Natural killer cell treated with Interleukin-12 subunit alpha and Interleukin-12 subunit beta and Interleukin-15 and Interleukin-18, amount 100 ng/mL, for 72 hours (primary cell): Measurements from ENCODE around the gene SPSB2. TPM values are rescaled to one million over a fixed set of nuclear protein-coding genes. Genes with fewer than 3 reads are reported as not detected.
"Not testable (repeated sequence)": the region's sequence is repeated elsewhere in the genome, so short reads cannot be mapped to it uniquely, and the experiment has no call there.

Experiments used
- ATAC-seq, 2 donors: fragments of 150-1000 bp; cut with Tn5 transposase in 1 of 2; sonication (Bioruptor Pico), chemical (Tn5 transposase) in 1 of 2; 2 replicates each; pipeline ENCODE4 v1.10.0; 2021
- DNase-seq: peaks from one replicate; pipeline ENCODE4 v3.0.0; 2022; ENCODE audit warnings: low spot score
- H3K27ac Mint-ChIP-seq, 2 donors: 1 replicate in 1 of 2; 2 replicates in 1 of 2; pipeline ENCODE4 v1.8.0; 2022; ENCODE audit warnings: mixed read lengths in 2 of 2, mild to moderate bottlenecking in 1 of 2, moderate library complexity in 1 of 2
- H3K27me3 Mint-ChIP-seq, 2 donors: 1 replicate in 1 of 2; 2 replicates in 1 of 2; pipeline ENCODE4 v1.8.0; 2022; ENCODE audit warnings: mixed read lengths in 2 of 2
- H3K36me3 Mint-ChIP-seq: one replicate; pipeline ENCODE4 v1.8.0; 2022; ENCODE audit warnings: mixed read lengths
- H3K4me1 Mint-ChIP-seq, 2 donors: 1 replicate in 1 of 2; 2 replicates in 1 of 2; pipeline ENCODE4 v1.8.0; 2022; ENCODE audit warnings: low read depth in 2 of 2, mixed read lengths in 2 of 2, mild to moderate bottlenecking in 1 of 2
- H3K4me3 Mint-ChIP-seq: one replicate; pipeline ENCODE4 v1.8.0; 2022; ENCODE audit warnings: mixed read lengths
- H3K9me3 Mint-ChIP-seq: 2 replicates; pipeline ENCODE4 v1.8.0; 2022; ENCODE audit warnings: mixed read lengths
- total RNA-seq, 2 donors: library from RNA; stranded (reverse); gene quantifications; one replicate each; pipeline ENCODE4 v1.2.3, GENCODE V29; 2022

Gene SPSB2
- total RNA-seq, 2 donors from 2014 or later, result 6.0 to 6.9 TPM

GRCh38 chr12:6871052-6871957 lies 1.8 kb downstream of the SPSB2 start:
- peak overlapping the region; percentile 94 for H3K4me3 Mint-ChIP-seq
- ATAC-seq, result no peak
- H3K36me3 Mint-ChIP-seq, result peaks cover 20% of the 10 kb centered on the region
- no peak for DNase-seq
- peaks cover 54 to 62% of the 10 kb centered on the region in 2 donors for H3K4me1 Mint-ChIP-seq
- no peaks in the 10 kb centered on the region for H3K9me3 Mint-ChIP-seq
- H3K27me3 Mint-ChIP-seq, result no peaks in the 10 kb centered on the region
- peak overlapping the region; percentile 84 to 93 for H3K27ac Mint-ChIP-seq

- H3K9me3 Mint-ChIP-seq, ATAC-seq, DNase-seq, H3K27me3 Mint-ChIP-seq: not testable (repeated sequence)
- Mint-ChIP-seq H3K4me3 (peak overlapping the region; percentile 94), H3K27ac (peak overlapping the region; percentile 84 to 93), H3K36me3 (peaks cover 15% of the 10 kb centered on the region), H3K4me1 (peaks cover 49 to 58% of the 10 kb centered on the region in 2 donors)
Observed at GRCh38 chr12:6870304-6870703, 2.8 kb downstream of the SPSB2 start.

DNA sequence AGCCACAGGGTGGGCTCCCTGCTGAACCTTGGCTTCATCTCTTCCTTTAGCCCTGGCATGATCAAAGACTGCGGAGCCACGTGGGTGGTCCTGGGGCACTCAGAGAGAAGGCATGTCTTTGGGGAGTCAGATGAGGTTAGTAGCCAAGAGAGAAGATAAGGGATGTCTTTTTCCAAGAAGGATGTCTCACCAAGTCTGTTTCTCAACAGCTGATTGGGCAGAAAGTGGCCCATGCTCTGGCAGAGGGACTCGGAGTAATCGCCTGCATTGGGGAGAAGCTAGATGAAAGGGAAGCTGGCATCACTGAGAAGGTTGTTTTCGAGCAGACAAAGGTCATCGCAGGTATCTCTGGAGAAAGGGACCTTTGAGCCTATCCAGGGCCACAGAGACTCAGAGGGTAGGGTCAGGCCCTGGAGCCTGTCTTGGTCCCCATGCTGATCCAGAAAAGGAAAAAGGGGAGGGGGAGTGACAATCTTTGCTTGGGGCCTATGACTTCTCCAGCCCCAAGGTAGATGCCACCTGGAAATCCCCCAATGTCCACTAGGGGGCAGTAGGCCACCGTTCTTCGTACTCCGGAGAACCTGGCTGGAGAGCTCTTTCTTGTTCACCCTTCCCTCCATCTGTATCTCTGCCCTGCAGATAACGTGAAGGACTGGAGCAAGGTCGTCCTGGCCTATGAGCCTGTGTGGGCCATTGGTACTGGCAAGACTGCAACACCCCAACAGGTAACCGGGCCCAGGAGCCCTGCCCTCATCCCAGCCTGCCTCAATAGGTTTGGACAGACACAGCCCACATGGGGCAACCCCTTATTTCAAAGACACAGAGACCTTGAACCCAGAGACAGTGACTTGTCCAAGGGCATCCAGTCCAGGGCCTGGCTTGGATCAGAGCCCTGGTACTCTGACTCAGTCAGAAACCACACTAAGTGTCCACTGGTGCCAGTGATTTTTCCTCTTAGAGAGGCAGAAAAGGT lies 3.8 kb downstream of the SPSB2 start:
- ATAC-seq, result no peak
- Mint-ChIP-seq H3K36me3 (peaks cover 15% of the 10 kb centered on the region), H3K9me3 (no peaks in the 10 kb centered on the region), H3K4me1 (peaks cover 44 to 54% of the 10 kb centered on the region in 2 donors), H3K4me3 (peak overlapping the region; percentile 94), H3K27ac (peak overlapping the region; percentile 84 to 95), H3K27me3 (no peaks in the 10 kb centered on the region)
- peak; percentile 80 for DNase-seq

DNA sequence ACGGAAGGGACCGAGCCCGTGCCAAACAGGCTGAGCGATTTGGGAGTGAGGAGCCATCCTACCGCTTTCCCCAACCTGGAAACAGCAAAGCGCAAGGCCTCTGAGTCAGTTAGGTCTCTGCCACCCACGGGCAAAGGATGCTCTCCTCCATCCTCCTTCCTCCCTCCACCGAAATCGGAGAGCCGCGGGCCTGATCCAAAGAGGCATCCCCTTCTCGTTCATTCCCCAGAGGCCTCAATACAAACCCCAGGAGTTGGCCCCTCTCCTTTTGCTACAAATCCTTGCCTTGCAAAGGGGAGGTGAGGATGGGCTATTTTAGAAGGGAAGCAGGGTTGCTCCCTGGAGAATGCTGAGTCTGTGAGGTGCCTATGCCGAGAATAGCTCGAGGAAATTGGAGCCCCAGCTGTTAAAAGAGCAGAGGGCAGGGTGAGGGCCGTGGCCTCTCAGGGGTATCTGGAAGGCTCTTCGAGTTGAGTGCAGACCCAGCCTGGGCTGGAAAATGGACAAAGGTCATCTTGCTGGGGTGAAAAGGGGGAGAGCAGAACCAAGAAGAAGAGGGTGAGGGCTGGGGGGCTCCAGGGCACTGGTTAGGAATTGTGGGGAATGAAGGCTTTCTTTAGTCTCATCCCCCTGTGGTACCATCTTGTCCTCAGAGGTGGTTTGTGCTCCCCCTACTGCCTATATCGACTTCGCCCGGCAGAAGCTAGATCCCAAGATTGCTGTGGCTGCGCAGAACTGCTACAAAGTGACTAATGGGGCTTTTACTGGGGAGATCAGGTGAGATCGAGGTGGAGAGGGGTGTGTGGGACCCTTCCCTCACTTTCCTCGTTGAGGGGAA lies 4.7 kb downstream of the SPSB2 start:
- H3K27ac Mint-ChIP-seq, result peak overlapping the region; percentile 84 to 95

DNA sequence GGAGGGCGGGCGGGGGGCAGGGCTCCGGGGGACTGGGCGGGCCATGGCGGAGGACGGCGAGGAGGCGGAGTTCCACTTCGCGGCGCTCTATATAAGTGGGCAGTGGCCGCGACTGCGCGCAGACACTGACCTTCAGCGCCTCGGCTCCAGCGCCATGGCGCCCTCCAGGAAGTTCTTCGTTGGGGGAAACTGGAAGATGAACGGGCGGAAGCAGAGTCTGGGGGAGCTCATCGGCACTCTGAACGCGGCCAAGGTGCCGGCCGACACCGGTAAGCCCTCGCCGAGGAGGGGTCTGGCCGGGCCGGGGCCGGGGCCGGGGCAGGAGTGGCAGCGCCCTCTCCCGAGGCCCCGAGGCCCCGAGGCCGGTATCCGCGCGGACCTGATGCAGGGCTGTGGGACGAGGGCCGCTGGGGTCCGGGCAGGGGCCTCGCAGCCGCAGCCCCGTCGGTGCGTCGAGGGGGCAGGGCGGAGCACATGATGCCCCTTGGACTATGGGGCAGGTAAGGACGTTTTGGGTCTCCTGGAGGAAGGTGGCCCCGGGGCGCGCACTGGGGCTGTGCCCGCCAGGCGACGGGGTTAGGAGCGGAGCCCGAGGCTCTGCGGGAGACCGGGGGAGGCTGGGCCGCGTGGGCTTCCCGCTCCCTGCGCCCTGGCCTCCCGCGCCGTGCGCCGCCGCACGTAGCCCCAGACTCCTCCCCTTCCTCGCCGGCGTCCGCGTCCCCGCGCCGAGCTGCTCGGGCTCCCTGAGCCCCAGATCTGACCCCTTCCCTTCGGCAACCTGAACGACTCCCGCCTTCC lies 5.5 kb downstream of the SPSB2 start, which contains the start of gene TPI1:
TSS of gene TPI1 (plus strand) at position 119 of the 798 bp plus-strand sequence. CDS start at position 155, 36 bp downstream.
- DNase-seq (peak; percentile 89), ATAC-seq (peak; percentile 88 to 92)
- Mint-ChIP-seq H3K36me3 (peaks cover 15% of the 10 kb centered on the region), H3K4me3 (peak within 1 kb of the TSS; percentile 94), H3K9me3 (no peaks in the 10 kb centered on the region), H3K27me3 (no peaks in the 10 kb centered on the region), H3K27ac (peak within 1 kb of the TSS; percentile 84 to 95), H3K4me1 (peaks cover 44 to 45% of the 10 kb centered on the region in 2 donors)

More for the DNA sequence above, 4.7 kb downstream of the SPSB2 start:
- Mint-ChIP-seq H3K27me3 (no peaks in the 10 kb centered on the region), H3K4me1 (peaks cover 44 to 49% of the 10 kb centered on the region in 2 donors), H3K36me3 (peaks cover 15% of the 10 kb centered on the region), H3K4me3 (peak overlapping the region; percentile 94), H3K9me3 (no peaks in the 10 kb centered on the region)
- DNase-seq, result peak; percentile 60
- peak in 1 of 2 donors; percentile 0 for ATAC-seq

DNA sequence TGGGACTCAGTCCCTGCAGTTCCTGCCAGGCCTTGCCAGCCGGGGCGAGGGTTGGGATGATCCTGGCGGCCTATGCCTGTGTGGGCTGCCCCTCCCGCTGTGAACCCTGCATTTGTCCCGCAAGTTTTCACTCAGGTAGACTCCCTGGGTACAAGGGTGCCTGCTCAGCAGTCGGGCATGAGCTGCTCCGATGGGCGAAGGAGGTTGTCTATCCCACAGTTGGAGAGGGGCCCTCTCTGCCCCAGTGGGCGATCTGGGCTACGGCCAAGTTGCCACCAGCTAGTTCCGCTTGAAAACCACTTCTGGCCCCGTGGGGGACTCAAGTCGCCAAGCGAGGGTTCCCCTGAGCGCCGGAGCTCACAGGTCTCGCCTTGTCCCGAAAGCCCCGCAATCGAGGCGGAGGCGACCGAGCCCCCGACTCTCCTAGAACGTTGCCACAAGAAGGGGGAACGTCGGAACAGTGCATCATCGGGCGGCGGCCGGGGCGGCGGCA lies 6.1 kb downstream of the SPSB2 start:
- peak overlapping the region; percentile 94 for H3K4me3 Mint-ChIP-seq
- ATAC-seq (peak in 1 of 2 donors; percentile 2), DNase-seq (no peak)
- no peaks in the 10 kb centered on the region for H3K27me3 Mint-ChIP-seq
- peaks cover 38% of the 10 kb centered on the region in 2 donors for H3K4me1 Mint-ChIP-seq
- peak overlapping the region; percentile 84 to 95 for H3K27ac Mint-ChIP-seq
- peaks cover 15% of the 10 kb centered on the region for H3K36me3 Mint-ChIP-seq
- no peaks in the 10 kb centered on the region for H3K9me3 Mint-ChIP-seq

DNA sequence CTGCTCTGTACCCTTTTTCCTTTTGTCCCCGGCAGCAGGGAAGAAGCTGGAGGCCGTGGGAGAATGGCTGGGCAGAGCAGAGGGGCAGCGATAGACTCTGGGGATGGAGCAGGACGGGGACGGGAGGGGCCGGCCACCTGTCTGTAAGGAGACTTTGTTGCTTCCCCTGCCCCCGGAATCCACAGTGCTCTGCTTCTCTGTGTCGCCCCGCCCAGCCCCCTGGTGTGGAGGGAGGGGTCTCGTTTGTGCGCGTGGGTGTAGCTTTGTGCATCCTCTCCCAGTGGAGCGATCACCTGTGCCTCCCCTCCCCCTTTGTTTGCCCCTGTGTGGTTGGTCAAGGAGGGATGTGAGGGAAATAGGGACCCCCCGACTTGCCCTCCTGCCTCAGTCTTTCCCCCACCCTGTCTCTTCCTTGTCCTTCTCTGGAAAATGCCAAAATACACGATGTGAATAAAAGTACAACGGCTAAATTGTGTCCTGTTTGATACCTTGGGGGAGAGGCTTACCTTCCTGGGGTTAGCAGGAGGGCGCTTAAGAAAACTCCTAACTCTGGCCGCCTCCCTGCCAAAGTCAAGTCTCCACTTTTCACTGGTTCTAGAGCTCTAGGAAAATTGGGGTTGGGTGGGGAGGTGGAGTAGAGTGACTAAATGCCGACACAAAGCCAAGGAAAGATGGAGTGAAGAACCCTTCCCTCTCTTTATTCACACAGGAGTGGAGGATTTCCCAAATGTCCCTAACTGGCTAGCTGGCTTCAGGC lies 6.8 kb downstream of the SPSB2 start:
- Mint-ChIP-seq H3K27ac (peak overlapping the region; percentile 84 to 95), H3K9me3 (no peaks in the 10 kb centered on the region), H3K4me3 (peak overlapping the region; percentile 94), H3K27me3 (no peaks in the 10 kb centered on the region), H3K36me3 (peaks cover 15% of the 10 kb centered on the region), H3K4me1 (peaks cover 33% of the 10 kb centered on the region in 2 donors)
- ATAC-seq, result no peak
- peak; percentile 60 for DNase-seq

DNA sequence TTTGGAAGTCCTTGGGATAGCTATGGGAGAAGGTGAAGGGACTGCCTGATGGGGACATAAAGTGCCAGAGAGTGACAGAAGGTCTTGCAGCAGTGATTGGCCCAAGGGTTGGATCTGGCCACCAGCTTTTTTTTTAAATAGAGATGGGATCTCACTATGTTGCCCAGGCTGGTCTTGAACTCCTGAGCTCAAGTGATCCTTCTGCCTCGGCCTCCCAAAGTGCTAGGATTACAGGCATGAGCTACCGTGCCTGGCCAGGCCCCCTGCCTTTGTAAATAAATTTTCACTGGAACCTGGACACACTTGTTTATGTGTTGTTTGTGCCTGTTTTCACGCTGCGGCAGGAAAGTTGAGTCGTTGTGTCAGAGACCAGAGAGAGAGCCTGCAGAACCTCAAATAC lies 7.8 kb downstream of the SPSB2 start:
- Mint-ChIP-seq H3K4me1 (peaks cover 24 to 25% of the 10 kb centered on the region in 2 donors), H3K4me3 (peak overlapping the region; percentile 8), H3K36me3 (peaks cover 16% of the 10 kb centered on the region)
- not testable (repeated sequence) for H3K27me3 Mint-ChIP-seq, DNase-seq, H3K27ac Mint-ChIP-seq, H3K9me3 Mint-ChIP-seq, ATAC-seq

DNA sequence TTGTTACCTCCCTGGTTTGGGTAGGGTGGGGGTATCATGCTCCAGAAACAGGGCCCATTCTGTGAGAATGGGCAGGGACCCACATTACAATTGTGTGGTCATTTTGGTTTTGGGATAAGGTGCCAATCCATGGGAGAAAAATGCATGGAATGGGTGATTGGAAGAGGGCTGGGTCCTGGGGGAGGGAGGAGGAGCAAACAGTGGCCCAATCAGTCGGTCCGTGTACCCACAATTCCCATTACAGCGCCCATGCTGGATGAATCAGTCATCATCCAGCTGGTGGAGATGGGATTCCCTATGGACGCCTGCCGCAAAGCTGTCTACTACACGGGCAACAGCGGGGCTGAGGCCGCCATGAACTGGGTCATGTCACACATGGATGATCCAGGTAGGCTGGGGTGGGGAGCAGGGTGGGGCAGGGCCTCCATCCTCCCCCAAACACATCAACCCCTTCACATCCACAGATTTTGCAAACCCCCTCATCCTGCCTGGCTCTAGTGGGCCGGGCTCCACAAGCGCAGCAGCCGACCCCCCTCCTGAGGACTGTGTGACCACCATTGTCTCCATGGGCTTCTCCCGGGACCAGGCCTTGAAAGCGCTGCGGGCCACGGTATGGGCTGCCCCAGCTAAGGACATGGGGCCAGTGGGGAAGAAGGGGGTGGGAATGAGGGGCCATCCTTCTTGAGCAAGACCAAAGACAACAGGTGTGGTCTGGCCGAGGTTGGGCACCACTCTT lies 9.3 kb downstream of the SPSB2 start:
- Mint-ChIP-seq H3K27ac (no peak overlapping the region), H3K36me3 (peaks cover 11% of the 10 kb centered on the region), H3K9me3 (no peaks in the 10 kb centered on the region), H3K4me1 (peaks cover 8 to 10% of the 10 kb centered on the region in 2 donors), H3K27me3 (no peaks in the 10 kb centered on the region), H3K4me3 (no peak overlapping the region)
- DNase-seq (peak; percentile 55), ATAC-seq (no peak)

GRCh38 chr12:6863033-6863432 lies 10.1 kb downstream of the SPSB2 start:
- Mint-ChIP-seq H3K27ac (no peak overlapping the region), H3K27me3 (no peaks in the 10 kb centered on the region), H3K4me3 (no peak overlapping the region), H3K36me3 (peaks cover 5% of the 10 kb centered on the region), H3K9me3 (no peaks in the 10 kb centered on the region), H3K4me1 (peaks cover under 1 to 3% of the 10 kb centered on the region in 2 donors)
- DNase-seq (peak; percentile 40), ATAC-seq (no peak)

DNA sequence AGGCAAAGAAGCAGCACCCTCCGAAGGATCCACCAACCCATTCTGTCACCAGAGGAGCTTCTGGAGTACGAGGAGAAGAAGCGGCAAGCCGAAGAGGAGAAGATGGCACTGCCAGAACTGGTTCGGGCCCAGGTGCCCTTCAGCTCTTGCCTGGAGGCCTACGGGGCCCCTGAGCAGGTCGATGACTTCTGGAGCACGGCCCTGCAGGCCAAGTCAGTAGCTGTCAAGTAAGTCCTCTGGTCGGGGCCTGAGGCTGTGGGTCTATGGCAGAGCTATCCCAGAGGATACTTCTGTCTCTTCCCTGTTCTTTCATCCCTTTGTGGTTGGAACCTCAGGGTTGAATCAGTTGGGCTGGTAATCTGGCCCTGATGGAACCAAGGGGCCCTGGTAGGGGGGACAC lies 11.7 kb downstream of the SPSB2 start:
- DNase-seq (peak; percentile 56), ATAC-seq (no peak)
- no peak overlapping the region for H3K27ac Mint-ChIP-seq

More for the DNA sequence above, 11.7 kb downstream of the SPSB2 start:
- Mint-ChIP-seq H3K27me3 (no peaks in the 10 kb centered on the region), H3K9me3 (no peaks in the 10 kb centered on the region), H3K4me3 (no peak overlapping the region), H3K4me1 (peaks cover 0 to under 1% of the 10 kb centered on the region in 2 donors), H3K36me3 (peaks cover 15% of the 10 kb centered on the region)
